Activated CD4-positive, alpha-beta T cell treated with anti-CD3 and anti-CD28 coated beads, Interleukin-2, amount 50 U/mL, for 48 hours (primary cell): ENCODE measurements around the gene HILPDA.
A peak's percentile ranks its signal among the peaks of the same experiment; 100 is the strongest.
"Not testable (repeated sequence)": the region's sequence is repeated elsewhere in the genome, so short reads cannot be mapped to it uniquely, and the experiment has no call there.

Source experiments
- DNase-seq, 2 experiments: peaks; one replicate each; pipeline ENCODE4 v3.0.0-alpha.2; 2020

HILPDA gene

GRCh38 chr7:128434413-128435326 is 21.0 kb upstream of the HILPDA start:
- DNase-seq, result no peak

DNA sequence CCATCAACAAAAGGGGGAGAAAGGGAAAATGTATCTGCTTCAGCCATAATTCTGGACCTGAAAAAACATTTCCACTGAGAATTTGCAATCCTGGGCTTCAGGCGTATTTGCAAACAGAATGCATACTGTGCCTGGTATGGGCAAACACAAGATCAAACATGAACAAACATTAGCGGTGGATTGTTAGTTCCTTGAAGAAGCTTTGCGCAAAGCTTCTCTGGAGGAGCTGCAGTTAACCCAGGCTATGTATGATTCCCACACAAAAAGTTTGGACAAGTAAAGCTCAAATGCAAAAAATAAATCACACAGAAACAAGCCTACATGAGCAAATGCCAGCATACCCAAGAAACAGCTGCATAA is 20.4 kb upstream of the HILPDA start:
- no peak for DNase-seq

DNA sequence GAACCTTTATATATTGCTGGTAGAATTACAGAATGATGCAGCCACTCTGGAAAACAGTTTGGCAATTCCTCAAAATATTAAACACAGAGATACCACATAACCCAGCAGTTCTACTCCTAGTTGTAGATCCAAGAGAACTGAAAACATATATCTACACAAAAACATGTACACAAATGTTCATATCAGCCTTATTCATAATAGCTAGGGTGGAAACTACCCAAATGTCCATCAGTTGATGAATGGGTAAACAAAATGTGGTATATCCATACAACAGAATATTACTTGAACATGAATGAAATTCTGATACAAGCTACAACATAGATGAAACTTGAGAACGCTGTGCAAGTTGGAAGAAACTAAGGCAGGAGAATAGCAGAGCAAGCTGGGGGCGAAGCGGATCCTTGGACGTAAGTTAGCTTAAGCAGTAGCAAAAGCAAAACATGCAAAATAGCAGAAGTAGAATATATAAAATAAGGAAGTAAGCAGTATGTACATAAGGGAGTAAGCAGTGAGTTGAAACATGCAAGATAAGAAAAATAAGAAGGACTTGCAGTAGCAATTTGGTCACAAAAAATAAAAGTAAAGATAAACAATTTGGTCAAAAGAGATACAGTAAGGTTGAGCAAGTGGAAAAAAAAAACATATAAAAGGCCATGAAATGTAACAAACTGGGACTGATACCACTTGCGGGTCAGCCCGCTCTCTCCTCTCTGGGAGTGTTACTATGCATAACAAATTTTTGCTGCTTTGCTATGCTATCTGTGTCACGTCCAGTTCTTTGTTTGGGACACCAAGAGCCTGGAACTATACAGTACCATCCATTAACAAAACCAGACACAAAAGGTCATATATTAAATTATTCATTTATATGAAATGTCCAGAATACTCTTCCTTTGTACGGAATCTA is 18.0 kb upstream of the HILPDA start:
- no peak for DNase-seq

DNA sequence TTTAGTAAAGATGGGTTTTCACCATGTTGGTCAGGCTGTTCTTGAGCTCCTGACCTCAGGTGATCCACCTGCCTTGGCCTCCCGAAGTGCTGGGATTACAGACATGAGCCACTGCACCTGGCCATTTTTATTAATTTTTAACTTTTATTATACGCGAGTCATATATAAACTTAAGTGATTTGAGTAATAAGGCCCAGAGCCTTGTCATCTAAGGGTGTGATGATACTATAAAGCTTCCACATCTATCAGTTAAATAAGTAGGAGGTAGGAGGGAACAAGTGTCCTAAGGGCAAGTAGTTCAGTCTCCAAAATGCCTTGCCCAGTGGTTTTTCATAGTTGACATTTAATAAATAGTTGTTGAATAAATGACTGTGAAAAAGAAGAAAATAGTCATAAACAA is 13.3 kb upstream of the HILPDA start:
- DNase-seq, result no peak

DNA sequence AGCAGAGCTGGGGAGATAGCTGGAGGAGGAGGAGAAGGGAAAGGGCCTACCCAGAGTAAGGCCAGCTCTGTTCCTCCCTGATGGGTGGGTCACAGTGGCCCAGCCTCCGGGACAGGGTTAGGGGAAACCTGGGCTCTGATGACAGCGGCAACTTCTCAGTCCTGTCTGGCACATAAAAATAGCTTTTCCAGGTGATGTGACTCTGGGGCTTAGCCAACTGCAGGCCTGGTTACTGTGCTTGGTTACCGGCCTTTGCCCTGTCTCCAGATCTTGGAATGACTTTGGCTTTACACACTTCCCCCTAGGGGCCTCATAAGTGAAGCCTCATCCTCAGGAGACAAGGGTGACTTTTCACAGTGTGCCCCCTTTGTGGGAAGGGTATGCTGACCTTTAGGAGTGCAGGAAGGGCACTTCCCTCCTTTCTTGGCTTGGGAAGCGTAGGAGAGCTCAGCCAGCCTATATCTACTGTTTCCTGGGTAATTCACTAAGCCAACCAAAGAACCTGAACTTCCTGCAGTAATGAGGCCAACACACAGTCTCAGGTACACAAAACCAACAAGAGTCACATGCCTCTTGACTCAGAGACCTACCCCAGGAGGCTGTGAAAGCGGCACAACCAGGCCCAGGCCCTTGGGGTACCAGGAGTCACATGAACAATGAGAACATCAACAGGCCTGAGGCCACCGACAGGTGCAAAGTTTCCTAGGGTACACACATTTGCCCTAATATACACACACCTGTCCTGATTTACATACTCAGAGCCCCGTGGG is 11.7 kb upstream of the HILPDA start:
- no peak for DNase-seq

DNA sequence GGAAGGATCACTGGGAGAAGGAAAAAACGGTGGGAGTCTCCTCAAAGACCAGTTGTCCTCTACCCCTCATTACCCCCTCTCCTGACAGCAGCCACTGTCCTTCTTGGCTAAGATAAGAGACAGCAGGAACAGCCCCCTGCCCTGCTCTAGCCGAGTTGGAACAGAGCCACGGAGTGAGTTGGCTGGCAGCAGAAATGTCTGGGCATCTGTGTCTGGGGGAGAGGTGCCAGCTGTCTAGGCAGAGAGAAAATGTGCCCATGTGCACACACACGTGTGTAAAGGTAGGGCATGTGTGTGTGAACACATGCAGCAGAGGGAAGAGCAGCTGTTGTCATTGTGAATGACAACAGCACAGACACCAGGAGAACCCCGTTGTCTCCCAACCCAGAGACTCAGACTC is 9.4 kb upstream of the HILPDA start:
- DNase-seq, result no peak

GRCh38 chr7:128447941-128448564 is 7.6 kb upstream of the HILPDA start:
- DNase-seq, result no peak

DNA sequence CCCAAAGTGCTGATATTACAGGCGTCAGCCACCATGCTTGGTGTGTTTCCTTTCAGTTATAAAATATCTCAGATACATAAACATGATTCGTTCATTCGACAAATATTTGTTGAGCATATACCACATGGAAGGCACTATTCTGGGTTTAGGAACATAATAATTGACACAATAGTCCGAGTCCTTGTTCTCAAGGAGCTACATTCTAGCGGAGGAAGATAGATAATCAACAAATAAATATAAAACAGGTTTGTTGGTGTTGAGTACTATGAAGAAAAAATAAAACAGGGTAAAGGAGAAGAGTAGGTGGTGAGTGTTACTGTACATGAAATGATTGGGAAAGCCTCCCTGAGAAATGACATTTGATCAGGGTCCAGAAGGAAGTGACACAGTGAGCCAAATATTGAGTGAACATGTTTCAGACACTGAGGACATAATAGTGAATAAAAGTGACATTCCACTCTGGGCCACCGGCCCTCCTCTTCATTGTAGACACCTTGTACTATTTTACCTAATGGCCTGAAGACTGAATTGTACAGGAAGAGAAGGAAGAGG is 6.9 kb upstream of the HILPDA start:
- DNase-seq, result no peak

DNA sequence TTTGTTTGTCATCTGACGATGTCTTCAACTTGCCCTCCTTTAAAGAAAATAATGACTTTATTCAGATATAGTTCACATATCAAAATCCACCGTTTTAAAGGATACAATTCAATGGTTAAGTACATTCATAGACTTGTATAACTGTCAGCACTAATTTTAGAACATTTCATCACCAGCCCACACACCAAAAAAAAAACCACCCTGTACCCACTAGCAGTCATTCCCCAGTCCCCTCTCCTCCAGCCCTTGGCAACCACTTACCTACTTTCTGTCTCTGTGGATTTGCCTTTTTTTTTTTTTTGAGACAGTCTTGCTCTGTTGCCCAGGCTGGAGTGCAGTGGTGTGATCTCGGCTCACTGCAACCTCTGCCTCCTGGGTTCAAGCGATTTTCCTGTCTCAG is 5.3 kb upstream of the HILPDA start:
- DNase-seq, result peak in 1 of 2 experiments; percentile 36

GRCh38 chr7:128450913-128451312 is 4.8 kb upstream of the HILPDA start:
- DNase-seq, result no peak

DNA sequence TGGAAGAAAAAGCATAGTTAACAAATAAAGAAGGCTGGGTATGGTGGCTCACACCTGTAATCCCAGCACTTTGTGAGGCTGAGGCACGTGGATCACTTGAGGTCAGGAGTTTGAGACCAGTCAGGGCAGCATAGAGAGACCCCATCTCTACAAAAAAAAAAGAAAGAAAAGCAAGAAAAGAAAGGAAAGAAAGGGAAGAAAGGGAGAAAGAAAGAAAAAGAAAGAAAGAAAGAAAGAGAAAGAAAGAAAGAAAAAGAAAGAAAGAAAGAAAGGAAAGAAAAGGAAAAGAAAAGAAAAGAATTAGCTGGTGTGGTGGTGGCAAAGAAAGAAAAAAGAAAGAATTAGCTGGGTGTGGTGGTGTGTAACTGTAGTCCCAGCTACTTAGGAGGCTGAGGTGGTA is 3.1 kb upstream of the HILPDA start:
- DNase-seq, result no peak

DNA sequence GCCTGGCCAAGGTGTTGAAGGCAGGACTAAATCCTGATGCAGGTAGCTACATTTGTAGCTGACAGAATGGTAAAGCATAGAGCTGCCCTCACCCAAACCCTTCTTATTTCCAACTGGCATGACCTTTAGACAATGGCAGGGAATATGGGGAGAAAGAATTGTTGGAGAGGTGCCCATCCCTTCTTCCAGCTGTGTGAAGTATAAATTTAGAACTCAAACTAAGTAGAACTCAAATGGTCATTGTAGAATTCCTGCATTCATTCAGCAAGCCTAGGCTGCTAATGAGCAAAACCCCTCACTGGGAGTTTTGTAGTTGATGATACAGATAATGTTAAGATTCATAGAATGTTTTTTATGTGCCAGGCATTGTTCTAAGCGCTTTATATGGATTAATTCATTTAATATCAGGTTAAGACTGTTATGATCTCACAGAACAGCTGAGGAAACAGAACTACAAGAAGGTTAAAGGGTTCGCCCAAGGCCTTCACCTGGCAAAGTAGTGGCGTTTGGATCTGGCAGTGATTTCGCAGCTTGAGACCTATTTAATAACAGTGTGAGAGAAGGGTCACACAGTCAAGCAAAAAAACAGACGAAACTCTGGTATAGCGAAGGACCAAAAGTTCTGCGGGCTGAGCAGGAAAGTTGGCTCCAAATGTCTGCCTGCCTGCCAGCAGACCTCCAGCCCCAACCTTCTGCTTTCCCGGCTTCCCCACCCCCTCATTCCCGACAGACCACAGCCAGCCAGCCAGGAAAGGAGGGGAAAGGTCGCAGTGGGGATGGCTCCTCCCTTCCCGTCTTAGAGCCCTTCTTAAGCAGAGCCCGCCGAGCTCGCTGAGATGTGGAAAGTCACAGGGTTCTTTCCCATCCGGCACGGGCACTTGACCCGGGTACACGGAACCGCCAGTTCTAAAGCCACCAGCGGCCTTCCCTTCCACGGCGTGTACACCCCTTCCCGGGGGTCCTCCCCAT is 1.6 kb upstream of the HILPDA start:
- no peak for DNase-seq

- DNase-seq, result no peak
These were observed 703 bp upstream of the HILPDA start for GRCh38 chr7:128454808-128455542.

DNA sequence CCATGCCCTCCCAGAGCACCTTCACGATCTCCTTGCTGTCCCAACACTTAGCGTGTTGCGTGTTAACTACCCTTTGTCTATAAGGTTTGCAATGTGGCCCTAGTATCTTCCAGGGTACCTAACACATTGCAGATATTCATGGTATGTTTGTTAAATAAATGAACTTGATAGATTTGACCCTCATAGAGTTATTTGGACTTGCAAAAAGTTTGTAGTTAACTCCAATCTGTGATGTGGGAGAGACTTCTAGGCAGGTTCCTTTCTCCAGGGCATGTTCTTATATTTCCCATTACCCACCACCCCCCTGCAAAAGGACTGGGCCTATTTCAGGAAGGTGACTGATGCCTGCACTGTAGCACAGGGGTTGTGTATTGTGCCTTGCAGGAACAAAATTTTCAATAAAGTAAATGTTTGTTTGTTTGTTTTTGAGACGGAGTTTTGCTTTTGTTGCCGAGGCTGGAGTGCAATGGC is 612 bp downstream of the HILPDA start:
- no peak for DNase-seq

- not testable (repeated sequence) for DNase-seq
These were observed 1.7 kb downstream of the HILPDA start for GRCh38 chr7:128457385-128457784.

- peak in 1 of 2 experiments; percentile 49 for DNase-seq
These were observed 3.3 kb downstream of the HILPDA start for GRCh38 chr7:128458956-128459355.

DNA sequence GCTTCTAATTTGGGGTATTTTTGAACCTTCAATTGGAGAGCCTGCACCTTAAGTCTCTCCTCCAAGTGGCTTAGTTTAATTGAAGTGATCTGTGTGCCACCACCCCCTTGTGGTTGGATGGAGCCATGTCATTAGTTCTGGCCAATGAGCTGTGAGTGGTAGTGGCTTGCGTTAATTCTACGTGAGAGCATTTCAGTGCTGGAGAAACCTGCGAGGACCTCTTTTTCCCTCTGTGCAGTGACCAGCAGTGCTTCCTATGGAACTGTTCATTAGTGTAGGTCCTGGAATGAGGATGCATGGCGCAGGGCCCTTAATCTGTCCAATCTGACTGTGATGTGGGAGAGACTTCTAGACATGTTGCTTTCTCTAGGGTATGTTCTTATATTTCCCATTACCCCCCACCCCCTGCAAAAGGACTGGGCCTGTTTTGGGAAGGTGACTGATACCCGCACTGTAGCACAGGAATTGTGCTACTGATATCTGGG is 3.8 kb downstream of the HILPDA start:
- DNase-seq, result peak; percentile 55 to 64

DNA sequence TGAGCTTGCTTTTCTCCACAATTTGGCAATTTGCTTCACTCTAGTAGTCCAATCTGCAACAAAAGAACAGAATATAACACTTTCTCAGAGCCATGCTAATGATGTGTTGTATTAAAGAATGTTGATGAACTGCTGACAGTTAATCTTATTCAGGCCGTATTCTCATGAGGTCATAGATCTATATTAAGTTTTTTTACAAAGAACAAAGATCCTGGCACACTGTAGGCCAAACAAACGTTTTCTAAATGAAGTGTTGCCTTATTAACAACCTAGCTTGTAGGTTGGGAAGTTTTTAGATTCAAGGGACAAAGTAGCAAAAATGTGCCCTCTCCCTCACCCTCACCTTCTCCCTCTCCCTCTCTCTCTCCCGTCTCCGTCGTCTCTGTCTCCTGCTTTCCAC is 6.8 kb downstream of the HILPDA start:
- DNase-seq, result no peak

DNA sequence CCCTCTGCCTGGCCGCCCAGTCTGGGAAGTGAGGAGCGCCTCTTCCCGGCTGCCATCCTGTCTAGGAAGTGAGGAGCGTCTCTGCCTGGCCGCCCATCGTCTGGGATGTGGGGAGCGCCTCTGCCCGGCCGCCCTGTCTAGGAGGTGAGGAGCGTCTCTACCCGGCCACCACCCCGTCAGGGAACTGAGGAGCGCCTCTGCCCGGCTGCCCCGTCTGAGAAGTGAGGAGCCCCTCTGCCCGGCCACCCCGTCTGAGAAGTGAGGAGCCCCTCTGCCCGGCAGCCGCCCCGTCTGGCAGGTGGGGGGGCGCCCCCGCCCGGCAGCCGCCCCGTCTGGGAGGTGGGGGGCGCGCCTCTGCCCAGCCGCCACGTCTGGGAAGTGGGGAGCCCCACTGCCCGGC is 7.7 kb downstream of the HILPDA start:
- DNase-seq, result not testable (repeated sequence)

DNA sequence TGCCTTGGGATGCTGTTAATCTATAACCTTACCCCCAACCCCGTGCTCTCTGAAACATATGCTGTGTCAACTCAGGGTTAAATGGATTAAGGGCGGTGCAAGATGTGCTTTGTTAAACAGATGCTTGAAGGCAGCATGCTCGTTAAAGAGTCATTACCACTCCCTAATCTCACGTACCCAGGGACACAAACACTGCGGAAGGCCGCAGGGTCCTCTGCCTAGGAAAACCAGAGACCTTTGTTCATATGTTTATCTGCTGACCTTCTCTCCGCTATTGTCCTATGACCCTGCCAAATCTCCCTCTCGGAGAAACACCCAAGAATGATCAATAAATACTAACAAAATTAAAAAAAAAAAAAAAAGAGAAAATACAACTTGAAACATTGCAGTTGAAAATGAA is 8.3 kb downstream of the HILPDA start:
- DNase-seq, result not testable (repeated sequence)
